HFFc6 (cell line): ENCODE measurements around the gene KCP. TPM values are rescaled to one million over a fixed set of nuclear protein-coding genes. Genes with fewer than 3 reads are reported as not detected.
A peak's percentile ranks its signal among the peaks of the same experiment; 100 is the strongest.

ENCODE experiments used
- DNase-seq: peaks from one replicate; pipeline ENCODE4 v3.0.0-alpha.2; 2018
- H3K27ac Mint-ChIP-seq: 2 replicates; pipeline ENCODE4 v1.8.0; 2020; ENCODE audit warnings: mild to moderate bottlenecking, mixed read lengths
- H3K27me3 Mint-ChIP-seq: 2 replicates; pipeline ENCODE4 v1.8.0; 2021; ENCODE audit warnings: mild to moderate bottlenecking, moderate library complexity, mixed read lengths; ENCODE audit not compliant: insufficient read depth
- H3K36me3 Mint-ChIP-seq: 2 replicates; pipeline ENCODE4 v1.8.0; 2021; ENCODE audit warnings: low read depth, mixed read lengths
- H3K4me1 Mint-ChIP-seq: 2 replicates; pipeline ENCODE4 v1.8.0; 2020; ENCODE audit warnings: low read depth, mixed read lengths
- H3K4me3 Mint-ChIP-seq: 2 replicates; pipeline ENCODE4 v1.8.0; 2020; ENCODE audit warnings: mild to moderate bottlenecking, moderate library complexity, mixed read lengths
- H3K9me3 Mint-ChIP-seq: 2 replicates; pipeline ENCODE4 v1.8.0; 2020; ENCODE audit warnings: mild to moderate bottlenecking, mixed read lengths
- CTCF ChIP-seq: fragments of 200-600 bp; sonication (generic); IDR thresholded peaks from 2 replicates; pipeline ENCODE4 v1.5.0; 2021; ENCODE audit warnings: antibody characterized with exemption, mild to moderate bottlenecking
- total RNA-seq, 6 experiments: library from RNA; stranded (reverse); fragmentation: NEBNext Ultra II Directional; extraction: Animal tissue kit (Norgen Biotek cat#: 25700); gene quantifications; 2 replicates in 1 of 6; 3 replicates in 5 of 6; pipeline ENCODE4 v1.2.3, GENCODE V29; 2021

Gene KCP
- total RNA-seq, 6 experiments from 2014 or later = 0.05 to 0.07 TPM; not detected in 4

GRCh38 chr7:128855559-128855958, 55.0 kb downstream of the KCP start:
- Mint-ChIP-seq H3K36me3 (peaks cover 21% of the 10 kb centered on the region; the same call in 1 of the 2 replicates), H3K4me1 (peaks cover 16% of the 10 kb centered on the region), H3K4me3 (no peak overlapping the region), H3K9me3 (no peaks in the 10 kb centered on the region; the same call in 1 of the 2 replicates), H3K27me3 (peaks cover 27% of the 10 kb centered on the region), H3K27ac (peak overlapping the region; percentile 38; the same call in 1 of the 2 replicates)
- no peak for DNase-seq
- no peak for TF ChIP-seq CTCF

- DNase-seq = no peak
- no peak for TF ChIP-seq CTCF
- H3K9me3 Mint-ChIP-seq = no peaks in the 10 kb centered on the region; the same call in 1 of the 2 replicates
- no peak overlapping the region for H3K4me3 Mint-ChIP-seq
- peaks cover 17% of the 10 kb centered on the region; the same call in 1 of the 2 replicates for H3K36me3 Mint-ChIP-seq
- H3K4me1 Mint-ChIP-seq = peaks cover 5% of the 10 kb centered on the region
- H3K27ac Mint-ChIP-seq = no peak overlapping the region
- H3K27me3 Mint-ChIP-seq = peaks cover 25% of the 10 kb centered on the region
These were observed 56.1 kb downstream of the KCP start for GRCh38 chr7:128854396-128854795.

- H3K4me3 Mint-ChIP-seq = no peak overlapping the region
- no peaks in the 10 kb centered on the region for H3K4me1 Mint-ChIP-seq
- no peak for DNase-seq
- no peak for TF ChIP-seq CTCF
- no peaks in the 10 kb centered on the region; the same call in 1 of the 2 replicates for H3K9me3 Mint-ChIP-seq
- no peak overlapping the region for H3K27ac Mint-ChIP-seq
- peaks cover 19% of the 10 kb centered on the region for H3K27me3 Mint-ChIP-seq
- H3K36me3 Mint-ChIP-seq = peaks cover 11% of the 10 kb centered on the region; the same call in 1 of the 2 replicates
These were observed 56.7 kb downstream of the KCP start for GRCh38 chr7:128853799-128854198.

- Mint-ChIP-seq H3K36me3 (peaks cover 11% of the 10 kb centered on the region; the same call in 1 of the 2 replicates), H3K9me3 (no peaks in the 10 kb centered on the region; the same call in 1 of the 2 replicates), H3K27ac (0 out of 2 replicates have a peak overlapping the region, but pooled peaks have one; percentile 18), H3K4me1 (no peaks in the 10 kb centered on the region), H3K4me3 (no peak overlapping the region), H3K27me3 (peaks cover 23% of the 10 kb centered on the region)
- no peak for TF ChIP-seq CTCF
- no peak for DNase-seq
These were observed 57.8 kb downstream of the KCP start for GRCh38 chr7:128852537-128853254.

GRCh38 chr7:128849804-128850490, 60.6 kb downstream of the KCP start:
- H3K4me3 Mint-ChIP-seq = no peak overlapping the region

More at GRCh38 chr7:128849804-128850490, 60.6 kb downstream of the KCP start:
- no peak for DNase-seq
- peaks cover 13% of the 10 kb centered on the region; the same call in 1 of the 2 replicates for H3K36me3 Mint-ChIP-seq
- H3K9me3 Mint-ChIP-seq = no peaks in the 10 kb centered on the region
- no peaks in the 10 kb centered on the region for H3K4me1 Mint-ChIP-seq
- TF ChIP-seq CTCF = no peak
- peaks cover 22% of the 10 kb centered on the region for H3K27me3 Mint-ChIP-seq
- peak overlapping the region; percentile 26; the same call in 1 of the 2 replicates for H3K27ac Mint-ChIP-seq
